Activated CD4-positive, alpha-beta T cell treated with anti-CD3 and anti-CD28 coated beads for 4 hours (primary cell): ENCODE measurements around the gene JPT2.

Experiments used
- DNase-seq, 2 donors: peaks; one replicate each; pipeline ENCODE4 v3.0.0-alpha.2; 2020

The JPT2 gene, protein sequence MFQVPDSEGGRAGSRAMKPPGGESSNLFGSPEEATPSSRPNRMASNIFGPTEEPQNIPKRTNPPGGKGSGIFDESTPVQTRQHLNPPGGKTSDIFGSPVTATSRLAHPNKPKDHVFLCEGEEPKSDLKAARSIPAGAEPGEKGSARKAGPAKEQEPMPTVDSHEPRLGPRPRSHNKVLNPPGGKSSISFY

DNA sequence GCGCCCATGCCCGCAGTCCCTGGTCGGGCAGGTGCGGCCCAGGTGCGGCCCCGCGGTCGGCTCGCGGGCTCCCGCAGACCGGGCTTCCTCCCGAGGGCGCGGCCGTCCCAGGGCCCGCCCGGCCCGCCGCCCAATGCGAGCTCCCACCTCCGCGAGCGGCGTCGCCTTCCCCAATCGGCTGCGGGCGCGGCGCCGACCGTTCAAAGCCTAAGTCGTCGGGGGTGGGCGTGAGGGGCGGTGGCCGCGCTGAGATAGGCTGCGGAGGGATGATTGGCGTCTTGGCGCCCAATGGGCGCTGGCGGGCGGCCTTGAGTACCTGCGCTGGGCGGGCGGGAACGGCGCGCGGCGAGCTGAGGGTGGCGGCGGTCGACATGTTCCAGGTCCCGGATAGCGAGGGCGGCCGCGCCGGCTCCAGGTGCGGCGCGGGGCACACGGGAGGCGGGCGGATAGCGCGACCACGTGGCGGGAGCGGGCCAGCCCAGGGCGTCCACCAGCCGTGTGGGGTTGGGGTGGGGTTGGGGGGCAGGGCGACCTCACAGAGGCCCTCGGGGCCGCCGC is at the start of gene JPT2:
TSS of gene JPT2 (plus strand) at position 338 of the 558 bp plus-strand sequence. CDS start at position 372, 34 bp downstream.
- DNase-seq, result peak; percentile 95

DNA sequence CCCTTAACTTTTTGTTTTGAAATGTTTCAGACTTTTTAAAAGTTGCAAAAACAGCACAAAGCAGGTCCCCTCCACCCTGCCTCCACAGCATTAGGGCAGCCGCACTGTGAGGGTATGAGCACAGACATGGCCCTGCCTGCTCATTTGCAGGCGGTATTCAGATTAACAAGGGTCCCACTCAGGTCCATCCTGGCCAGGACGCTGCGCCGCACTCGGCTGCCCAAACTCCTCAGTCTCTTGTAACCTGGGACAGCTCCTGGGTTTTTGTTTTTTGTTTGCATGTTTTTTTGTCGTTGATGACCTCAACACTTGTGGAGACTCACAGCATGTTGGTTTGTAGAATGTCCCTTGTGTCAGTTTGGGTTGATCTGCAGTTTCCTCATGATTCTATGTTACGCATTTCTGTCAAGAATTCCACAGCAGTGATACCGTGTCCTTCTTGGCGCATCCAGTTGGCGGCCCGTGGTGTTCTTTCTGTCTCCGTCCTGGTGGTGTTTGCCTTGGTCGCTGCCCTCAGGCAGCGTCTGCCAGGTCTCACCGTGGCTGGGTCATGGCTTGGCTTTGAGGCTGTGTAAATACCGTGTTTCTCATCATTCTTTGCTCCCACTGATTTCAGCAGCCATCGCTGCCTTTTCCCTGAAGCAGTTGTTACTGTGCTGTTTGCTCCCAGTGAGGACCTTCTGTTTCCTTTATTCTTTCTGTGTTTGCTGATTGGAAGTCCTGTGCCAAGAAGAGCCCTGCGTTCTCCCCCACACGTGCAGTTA is 47.4 kb upstream of the JPT2 start:
- DNase-seq, result no peak

DNA sequence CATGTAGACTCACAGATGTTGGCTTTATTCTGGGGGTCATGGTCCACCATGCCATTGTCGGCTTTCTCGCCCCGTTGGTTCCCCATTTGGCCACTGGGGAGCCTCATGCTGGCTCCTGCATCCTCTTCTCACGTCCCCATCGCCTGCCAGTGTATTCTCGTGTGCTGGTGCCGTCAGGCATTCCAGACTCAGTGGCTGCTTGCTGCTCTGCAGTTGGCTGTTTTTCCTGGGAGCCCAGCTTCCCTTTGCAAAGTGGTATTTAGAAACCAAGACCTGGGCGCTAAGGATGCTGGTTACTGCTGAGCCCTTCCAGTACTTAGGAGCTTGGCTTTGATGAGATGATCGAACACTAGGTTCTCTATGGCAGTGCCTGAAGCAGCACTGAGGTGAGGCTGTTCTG is 46.8 kb upstream of the JPT2 start:
- no peak for DNase-seq

DNA sequence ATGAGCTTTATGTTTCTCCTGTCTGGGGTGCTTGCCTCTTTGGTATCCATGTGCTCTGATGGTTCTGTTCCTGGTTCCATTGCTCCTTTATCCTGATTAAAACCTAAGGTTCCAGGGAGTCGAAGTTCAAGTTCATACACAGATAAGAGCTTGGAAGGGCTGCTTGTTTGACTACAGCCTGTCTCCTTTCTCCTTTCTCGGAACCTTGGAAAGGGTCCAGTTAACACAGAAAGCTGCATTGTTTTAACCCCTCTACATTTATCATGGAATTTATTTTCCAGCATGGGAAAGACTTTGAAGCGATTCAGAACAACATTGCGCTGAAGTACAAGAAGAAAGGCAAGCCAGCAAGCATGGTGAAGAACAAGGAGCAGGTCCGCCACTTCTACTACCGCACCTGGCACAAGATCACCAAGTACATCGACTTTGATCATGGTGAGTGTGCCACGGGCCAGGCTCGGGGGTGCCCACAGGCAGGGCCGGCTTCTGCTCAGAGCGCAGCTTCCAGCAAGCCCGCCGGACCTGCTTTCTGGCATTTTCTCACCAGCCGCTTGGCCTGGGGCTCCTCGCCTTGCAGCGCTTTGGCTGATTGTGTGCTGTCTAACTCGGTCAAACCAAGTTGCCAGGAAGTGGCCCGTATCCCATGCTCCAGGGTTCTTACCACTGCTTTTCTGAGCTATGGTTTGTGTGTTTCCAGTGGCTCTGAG is 46.0 kb upstream of the JPT2 start:
- DNase-seq, result no peak

DNA sequence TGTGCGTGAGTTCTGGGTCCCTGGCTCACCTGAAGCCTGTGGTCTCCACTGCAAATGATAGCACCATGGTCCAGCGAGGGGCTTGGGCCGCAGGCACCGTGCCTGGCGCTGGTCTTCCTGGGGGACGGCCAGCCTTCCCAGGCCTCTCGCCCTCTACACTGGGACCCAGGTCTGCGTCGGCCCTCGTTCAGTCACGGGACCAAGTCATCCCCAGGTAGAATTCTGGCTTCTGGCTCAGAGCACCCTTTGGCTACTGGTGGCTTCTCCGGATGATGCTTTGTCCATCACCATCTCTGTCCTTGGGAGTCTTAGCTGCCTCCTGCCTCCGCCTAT is 45.5 kb upstream of the JPT2 start:
- DNase-seq, result no peak

DNA sequence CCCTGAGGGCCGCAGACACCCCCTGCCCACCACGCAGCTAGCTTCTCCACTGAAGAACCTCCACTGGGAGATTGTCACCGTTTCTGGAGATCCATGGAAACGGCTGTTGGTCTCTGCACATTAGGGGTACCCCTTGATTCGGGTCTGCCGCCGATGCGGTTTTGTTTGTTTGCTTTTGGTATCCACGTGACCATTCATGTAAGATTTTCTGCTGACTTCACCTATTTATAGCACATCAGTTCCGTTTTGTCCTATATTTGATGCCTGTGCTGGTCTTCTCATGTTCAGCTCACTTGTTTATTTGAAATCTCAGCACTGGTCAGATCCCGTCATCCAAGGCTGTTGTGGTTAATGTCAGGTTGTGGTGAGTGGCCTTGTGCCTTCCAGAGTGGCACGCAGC is 44.8 kb upstream of the JPT2 start:
- no peak for DNase-seq

DNA sequence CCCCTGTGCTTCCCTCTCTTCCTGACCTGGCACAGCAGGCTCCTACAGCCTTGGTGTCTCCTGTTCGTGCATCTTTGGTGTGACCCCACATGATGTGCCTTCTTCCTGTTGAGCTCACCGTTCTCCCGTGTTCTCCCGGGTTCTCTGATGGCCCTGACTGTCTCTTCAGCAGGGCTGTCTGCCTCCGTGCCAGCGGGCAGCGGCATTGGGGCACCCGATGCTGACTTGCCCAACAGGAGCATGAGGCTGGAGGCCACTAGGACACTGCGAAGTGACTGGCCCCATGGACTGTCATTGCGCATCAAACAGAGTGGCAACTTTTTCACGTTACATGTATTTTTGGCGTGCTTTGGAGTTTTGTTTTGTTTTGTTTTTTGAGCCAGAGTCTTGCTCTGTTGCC is 43.5 kb upstream of the JPT2 start:
- DNase-seq, result no peak

DNA sequence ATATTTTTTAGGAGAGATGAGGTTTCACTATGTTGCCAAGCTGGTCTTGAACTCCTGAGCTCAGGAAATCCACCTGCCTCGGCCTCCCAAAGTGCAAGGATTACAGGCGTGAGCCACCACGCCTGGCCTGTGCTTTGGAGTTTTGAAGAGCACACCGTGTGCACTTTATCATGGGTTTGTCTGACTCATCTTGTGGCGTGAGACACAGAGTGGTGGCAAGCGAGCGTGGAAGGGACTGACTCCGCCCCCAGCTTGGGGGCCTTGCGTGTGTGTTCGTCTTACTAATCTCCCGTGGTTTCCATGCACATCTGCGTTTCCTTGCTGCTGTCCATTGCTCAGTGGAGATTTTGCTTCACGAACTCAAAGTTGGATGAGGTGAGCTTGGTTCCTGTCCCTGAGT is 43.0 kb upstream of the JPT2 start:
- no peak for DNase-seq

DNA sequence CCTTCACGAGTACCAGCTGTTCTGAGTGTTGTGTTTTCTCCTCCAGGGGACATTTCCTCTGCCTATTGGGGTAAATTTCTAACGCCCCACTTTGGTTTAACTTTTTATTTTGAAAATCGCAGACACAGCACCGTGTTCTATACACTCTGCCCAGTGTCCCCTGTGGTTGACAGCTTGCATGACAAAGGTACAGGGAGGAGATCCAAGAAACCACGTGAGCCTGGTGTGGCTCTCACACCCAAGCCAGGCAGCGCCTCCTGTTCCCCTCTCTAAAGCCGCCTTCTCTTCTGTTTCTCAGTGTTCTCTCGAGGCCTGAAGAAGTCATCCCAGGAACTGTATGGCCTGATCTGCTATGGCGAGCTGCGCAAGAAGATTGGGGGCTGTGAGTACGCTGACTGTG is 40.6 kb upstream of the JPT2 start:
- no peak for DNase-seq

DNA sequence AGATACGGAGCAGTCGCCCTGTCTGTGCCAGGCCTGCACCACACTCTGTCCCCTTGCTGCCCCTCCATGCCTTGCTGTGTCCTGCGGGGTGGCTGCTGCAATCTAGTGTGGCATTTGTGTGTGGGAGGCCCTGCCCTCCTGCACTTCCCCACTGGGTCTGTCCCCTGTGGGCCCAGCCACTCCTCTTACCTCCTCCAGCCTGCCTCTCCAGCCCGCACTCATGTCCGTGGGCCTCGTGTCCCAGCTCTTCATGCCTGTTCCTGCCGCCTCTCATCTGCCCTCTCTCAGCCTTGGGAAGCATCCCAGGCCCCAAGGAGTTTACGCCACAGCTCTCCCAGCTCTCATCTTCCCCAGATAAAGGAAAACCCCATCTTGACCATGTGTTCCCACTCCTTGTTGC is 39.3 kb upstream of the JPT2 start:
- DNase-seq, result no peak

DNA sequence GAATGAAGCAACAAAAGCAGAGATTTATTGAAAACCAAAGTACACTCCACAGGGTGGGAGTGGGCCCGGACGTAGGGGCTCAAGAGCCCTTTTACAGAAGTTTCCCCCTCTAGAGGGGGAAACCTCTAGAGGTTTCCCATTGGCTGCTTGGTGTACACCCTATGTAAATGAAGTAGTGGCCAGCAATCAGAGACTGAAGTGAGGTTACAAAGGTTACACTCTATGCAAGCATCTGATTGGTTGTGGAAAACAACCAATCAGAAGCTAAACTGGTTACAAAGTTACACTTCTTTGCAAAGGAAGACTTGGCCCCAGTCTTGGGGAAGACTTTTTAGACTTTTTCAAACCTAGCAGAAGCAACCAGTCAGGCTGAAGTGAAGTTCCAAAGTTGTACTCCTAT is 38.8 kb upstream of the JPT2 start:
- no peak for DNase-seq

DNA sequence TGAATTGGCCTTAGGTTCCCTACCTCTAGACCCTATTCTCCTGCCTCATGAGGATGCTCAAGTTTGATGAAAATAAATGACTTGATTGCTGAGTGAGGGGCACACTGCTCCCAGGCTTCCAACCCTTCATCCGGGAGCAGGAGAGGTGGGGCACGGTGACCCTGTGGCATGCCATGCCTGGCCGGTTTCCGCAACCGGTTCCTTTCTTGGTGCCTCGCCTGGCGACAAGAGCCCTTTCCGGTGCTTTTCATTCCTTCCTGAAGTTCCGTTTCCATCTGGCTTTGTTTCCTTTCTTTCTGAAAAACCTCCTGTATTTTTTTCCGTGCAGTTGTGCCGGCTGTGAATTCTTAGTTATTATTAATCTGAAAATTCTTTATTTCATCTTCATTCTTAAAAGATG is 38.2 kb upstream of the JPT2 start:
- DNase-seq, result no peak

DNA sequence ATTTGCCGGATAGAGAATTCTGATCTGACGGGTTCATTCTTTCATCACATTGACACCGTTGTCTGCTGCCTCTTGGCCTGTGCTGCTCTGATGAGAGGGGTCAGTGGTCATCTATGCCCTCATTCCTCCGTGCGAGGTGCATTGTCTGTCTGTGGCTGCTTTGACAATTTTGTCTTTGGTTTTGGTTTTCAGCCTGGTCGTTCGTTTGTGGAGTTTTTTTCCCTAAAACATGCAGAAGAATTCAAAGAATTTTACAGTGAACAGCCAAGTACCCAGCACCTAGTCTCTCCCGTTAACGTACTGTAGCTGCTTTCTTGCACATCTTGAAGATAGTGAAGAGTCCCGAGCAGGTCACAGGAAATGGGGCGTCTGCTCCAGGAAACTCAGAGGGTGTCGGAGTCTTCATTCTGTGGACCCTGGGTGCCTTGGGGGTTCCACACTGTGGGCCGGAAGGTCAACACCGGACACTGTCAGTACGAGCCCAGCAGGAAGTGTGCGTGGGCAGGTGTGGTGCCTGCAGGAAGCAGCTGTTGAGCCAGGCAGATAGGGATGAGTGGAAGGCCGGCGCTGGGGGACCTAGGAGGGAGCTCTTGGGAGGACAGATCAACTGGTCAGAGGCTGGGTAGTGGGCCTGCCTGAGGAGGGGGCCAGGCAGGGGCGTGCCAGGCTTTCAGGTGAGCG is 37.7 kb upstream of the JPT2 start:
- DNase-seq, result no peak

DNA sequence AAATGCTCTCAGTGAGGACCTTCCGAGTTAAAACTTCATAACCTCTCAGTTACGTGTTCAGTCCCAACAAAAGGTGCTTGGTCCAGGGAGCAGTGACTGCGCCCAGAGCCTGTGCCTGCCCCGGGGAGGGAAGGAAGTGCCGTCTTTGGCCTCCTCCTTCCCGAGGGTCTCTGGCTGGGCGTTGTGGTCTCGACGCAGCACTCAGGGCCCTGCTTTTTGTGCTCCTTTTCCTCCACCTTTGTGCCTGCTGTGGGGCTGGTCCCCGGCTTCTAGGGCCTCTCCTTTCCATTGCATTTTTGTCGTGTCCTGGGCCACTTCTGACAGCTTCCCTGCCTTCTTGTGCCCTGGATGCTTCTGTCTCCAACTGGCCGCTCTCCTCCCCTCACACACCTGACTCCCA is 36.8 kb upstream of the JPT2 start:
- no peak for DNase-seq

DNA sequence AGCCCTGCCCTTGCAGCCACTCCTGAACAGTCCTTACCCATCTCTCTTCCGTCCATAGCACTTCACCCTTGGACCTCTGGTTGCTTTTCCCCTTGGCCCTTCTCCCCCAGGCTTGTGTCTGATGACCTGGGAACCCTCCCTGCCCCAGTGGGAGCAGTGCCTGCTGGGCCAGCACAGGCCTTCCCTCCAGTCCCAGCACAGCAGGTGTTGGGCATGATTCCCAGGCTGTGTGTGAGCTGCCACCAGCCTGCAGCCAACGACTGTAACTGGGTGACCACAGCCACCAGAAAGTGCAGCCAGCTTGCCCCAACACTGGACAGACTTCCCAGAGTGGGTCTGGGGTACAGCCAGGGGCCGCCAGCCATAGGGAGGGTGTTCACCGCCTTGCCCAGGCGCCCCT is 35.9 kb upstream of the JPT2 start:
- no peak for DNase-seq

DNA sequence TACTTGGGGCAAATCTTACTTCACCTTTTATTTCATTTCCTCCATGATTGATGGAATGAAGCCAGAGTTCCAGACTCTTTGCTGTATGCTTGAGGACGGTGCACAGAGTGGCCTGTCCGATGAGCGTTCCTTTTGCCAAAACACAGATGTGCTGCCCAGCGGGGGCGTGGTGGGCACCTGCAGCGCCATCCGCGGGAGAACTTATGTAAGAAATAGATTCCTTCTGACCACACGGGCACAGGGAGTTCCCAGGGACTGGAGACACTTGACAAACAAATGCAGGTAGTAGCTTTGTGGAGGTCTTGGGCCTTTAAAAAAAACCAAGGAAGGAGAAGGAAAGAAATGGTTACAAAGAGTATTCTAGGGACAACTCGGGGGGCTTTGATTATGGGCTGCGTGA is 35.3 kb upstream of the JPT2 start:
- DNase-seq, result no peak

DNA sequence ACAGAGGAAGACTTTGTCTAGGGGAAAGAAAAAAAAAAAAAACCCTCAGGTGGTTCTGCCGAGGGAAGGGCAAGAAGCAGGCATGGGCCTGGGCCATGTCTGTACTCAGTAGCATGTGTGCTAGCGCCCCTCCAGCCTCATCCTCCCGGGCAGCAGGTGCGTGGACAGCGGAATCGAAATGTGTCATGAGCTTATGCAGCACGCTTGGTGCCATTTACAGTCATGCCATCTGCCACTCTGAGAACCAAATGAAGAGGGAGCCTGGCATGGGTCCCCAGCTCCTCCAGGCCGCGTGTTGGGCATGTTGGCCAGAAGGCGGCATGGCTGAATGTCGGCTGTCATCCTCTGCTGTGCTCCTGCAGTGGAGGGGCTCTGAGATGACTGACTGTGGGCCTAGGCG is 34.6 kb upstream of the JPT2 start:
- DNase-seq, result no peak

DNA sequence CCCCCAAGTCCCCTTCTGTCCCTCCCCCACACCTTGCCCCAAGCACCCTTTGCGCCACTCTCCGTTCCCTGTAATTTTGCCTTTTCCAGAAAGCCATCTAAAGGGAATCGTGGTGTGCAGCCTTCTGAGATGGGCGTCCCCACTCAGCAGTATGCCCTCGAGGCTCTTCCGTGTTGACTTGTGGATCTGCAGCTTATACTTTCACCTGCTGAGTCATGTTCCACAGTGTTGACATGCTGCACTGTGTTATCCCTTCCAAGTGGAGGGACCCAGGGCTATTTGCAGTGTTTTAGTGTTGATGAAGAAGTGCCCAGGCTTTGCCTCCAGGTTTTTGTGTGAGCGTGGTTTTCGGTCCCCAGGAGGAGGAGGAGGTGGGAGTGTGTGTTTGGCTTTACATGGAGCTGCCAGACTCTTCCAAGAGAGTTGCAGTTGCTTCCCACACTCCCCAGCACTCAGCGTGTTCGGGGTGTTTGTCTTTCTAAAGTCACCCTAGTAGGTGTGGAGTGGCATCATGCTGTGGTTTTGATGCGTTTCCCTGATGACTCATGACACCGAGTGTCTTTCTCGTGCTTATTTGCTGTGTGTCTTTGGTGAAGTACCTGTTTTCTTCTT is 32.1 kb upstream of the JPT2 start:
- peak; percentile 39 to 47 for DNase-seq

DNA sequence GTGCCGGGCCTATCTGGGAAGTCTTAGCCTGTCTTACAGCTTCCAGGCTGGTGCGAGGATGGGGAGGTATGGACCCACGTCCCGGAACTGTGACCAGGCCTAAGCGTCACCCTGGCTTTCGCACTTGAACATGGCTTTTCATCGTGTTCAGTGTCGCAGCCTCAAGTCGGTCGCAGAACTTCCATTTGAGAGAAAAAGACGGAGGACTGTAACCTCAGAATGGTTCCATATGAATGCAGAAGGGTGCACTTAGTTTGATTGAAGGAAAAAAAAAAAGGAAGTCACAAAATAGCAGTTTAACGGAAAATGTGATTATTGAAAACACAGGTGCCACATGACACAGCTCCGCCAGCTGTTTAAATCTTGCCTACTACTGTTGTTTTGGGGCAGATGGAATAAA is 30.2 kb upstream of the JPT2 start:
- no peak for DNase-seq

DNA sequence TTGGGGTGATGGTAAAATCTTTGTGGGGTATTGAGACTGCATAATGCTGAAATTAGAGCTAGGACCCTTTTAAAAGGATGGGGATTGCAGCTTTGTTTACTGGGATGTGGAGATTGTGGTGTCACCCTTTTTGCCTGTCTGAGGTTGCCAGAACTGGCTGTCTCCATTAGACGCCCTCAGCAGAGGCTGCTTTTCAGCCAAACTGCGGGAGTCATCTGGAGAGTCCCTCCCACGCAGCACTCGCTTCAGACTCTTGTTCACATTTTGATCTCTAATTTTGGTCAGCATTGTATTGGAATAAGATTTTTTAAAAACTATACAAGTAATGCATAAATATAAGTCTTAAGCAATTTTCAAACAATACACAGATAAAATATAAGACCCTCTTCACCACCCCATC is 27.9 kb upstream of the JPT2 start:
- DNase-seq, result no peak

DNA sequence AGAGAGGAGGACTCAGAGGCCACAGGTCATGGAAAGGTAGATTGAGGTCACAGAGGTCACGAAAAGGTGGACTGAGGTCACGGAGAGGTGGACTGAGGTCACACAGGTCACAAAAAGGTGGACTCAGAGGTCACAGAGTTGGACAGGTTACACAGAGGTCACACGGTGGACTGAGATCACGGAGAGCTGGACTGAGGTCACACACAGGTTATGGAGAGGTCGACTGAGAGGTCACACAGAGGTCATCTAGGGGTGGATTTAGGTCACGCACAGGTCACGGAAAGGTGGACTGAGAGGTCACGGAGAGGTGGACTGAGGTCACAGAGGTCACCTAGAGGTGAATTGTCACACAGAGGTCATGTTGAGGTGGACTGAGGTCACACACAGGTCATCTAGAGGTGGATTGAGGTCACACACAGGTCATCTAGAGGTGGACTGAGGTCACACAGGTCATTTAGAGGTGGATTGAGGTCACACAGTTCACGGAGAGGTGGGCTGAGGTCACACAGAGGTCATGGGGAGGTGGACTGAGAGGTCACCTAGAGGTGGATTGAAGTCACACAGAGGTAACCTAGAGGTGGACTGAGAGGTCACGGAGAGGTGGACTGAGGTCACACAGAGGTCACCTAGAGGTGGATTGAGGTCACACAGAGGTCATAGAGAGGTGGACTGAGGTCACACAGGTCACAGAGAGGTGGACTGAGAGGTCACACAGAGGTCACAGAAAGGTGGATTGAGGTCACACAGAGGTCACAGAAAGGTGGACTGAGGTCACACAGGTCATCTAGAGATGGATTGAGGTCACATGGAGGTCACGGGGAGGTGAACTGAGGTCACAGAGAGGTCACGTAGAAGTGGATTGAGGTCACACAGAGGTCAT is 26.7 kb upstream of the JPT2 start:
- DNase-seq, result no peak

DNA sequence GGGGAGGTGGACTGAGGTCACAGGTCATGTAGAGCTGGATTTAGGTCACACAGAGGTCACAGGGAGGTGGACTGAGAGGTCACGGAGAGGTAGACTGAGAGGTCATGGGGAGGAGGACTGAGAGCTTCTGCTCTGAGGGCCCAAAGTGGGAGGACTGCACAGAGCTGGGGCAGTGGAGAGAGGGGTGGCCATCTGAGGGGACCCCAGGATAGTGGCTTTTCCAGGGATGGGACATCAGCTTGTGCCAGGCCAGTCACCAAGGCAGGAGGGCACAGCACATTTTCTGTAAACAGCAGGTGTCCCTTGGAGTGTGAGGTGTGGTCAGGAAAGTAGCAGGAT is 26.1 kb upstream of the JPT2 start:
- DNase-seq, result no peak
